GM19397 (cell line): ENCODE measurements around the gene LRFN4.
"Not testable (repeated sequence)": the region's sequence is repeated elsewhere in the genome, so short reads cannot be mapped to it uniquely, and the experiment has no call there.

Experiments used
- ATAC-seq: cut with Tn5 transposase; IDR thresholded peaks from one replicate; pipeline ENCODE4 v1.9.1; 2021; ENCODE audit warnings: mild to moderate bottlenecking, moderate library complexity; ENCODE audit not compliant: unreplicated experiment

LRFN4 gene

GRCh38 chr11:66856496-66857233 lies at the start of gene LRFN4:
TSS of gene LRFN4 (plus strand) at chr11:66857064. CDS start at chr11:66857745, 681 bp downstream.
- peak; percentile 33 for ATAC-seq

GRCh38 chr11:66809592-66809991 lies 47.3 kb upstream of the LRFN4 start:
- ATAC-seq: no peak

GRCh38 chr11:66810576-66811185 lies 46.2 kb upstream of the LRFN4 start:
- no peak for ATAC-seq

GRCh38 chr11:66814678-66815077 lies 42.2 kb upstream of the LRFN4 start:
- no peak for ATAC-seq

GRCh38 chr11:66815646-66816045 lies 41.2 kb upstream of the LRFN4 start:
- no peak for ATAC-seq

- no peak for ATAC-seq
These were observed 38.5 kb upstream of the LRFN4 start for GRCh38 chr11:66818231-66818955.

- ATAC-seq: no peak
These were observed 36.5 kb upstream of the LRFN4 start for GRCh38 chr11:66820381-66820780.

- no peak for ATAC-seq
These were observed 36.0 kb upstream of the LRFN4 start for GRCh38 chr11:66820901-66821300.

- no peak for ATAC-seq
These were observed 33.2 kb upstream of the LRFN4 start for GRCh38 chr11:66823700-66824099.

GRCh38 chr11:66824573-66824972 lies 32.3 kb upstream of the LRFN4 start:
- ATAC-seq: not testable (repeated sequence)

GRCh38 chr11:66834539-66834845 lies 22.4 kb upstream of the LRFN4 start:
- no peak for ATAC-seq

GRCh38 chr11:66834943-66835342 lies 21.9 kb upstream of the LRFN4 start:
- no peak for ATAC-seq

GRCh38 chr11:66835768-66836405 lies 21.0 kb upstream of the LRFN4 start:
- no peak for ATAC-seq

- ATAC-seq: no peak
These were observed 16.4 kb upstream of the LRFN4 start for GRCh38 chr11:66840317-66841091.

GRCh38 chr11:66841861-66842260 lies 15.0 kb upstream of the LRFN4 start:
- ATAC-seq: no peak

GRCh38 chr11:66842501-66842895 lies 14.4 kb upstream of the LRFN4 start:
- ATAC-seq: no peak

GRCh38 chr11:66842896-66843775 lies 13.7 kb upstream of the LRFN4 start, which contains the start of gene RCE1:
TSS of gene RCE1 (plus strand) at chr11:66843441. CDS start at chr11:66843456, 15 bp downstream.
- peak; percentile 86 for ATAC-seq

GRCh38 chr11:66843776-66844495 lies 12.9 kb upstream of the LRFN4 start:
- ATAC-seq: no peak

- ATAC-seq: no peak
These were observed 12.2 kb upstream of the LRFN4 start for GRCh38 chr11:66844496-66845142.
